Neuronal stem cell (in vitro differentiated cells): ENCODE measurements around the gene ZNF697.

Experiments used
- DNase-seq: peaks from one replicate; pipeline ENCODE4 v3.0.0-alpha.2; 2013; ENCODE audit warnings: low spot score
- H2AFZ ChIP-seq: one replicate; pipeline ENCODE4 v1.6.1; 2013; ENCODE audit warnings: mild to moderate bottlenecking, low read length, inconsistent platforms
- H2AK5ac ChIP-seq: 2 replicates; pipeline ENCODE4 v1.6.1; 2013; ENCODE audit warnings: low read depth, mild to moderate bottlenecking, inconsistent platforms, low read length, moderate library complexity, mixed read lengths
- H2BK120ac ChIP-seq: 2 replicates; pipeline ENCODE4 v1.6.1; 2013; ENCODE audit warnings: low read depth, mild to moderate bottlenecking, inconsistent platforms, low read length, moderate library complexity, mixed read lengths
- H2BK12ac ChIP-seq: one replicate; pipeline ENCODE4 v1.6.1; 2013; ENCODE audit warnings: low read length, inconsistent platforms
- H2BK15ac ChIP-seq: 2 replicates; pipeline ENCODE4 v1.6.1; 2013; ENCODE audit warnings: mild to moderate bottlenecking, low read length, inconsistent platforms, mixed read lengths
- H2BK5ac ChIP-seq: one replicate; pipeline ENCODE4 v1.6.1; 2013; ENCODE audit warnings: inconsistent platforms, mild to moderate bottlenecking, low read length, moderate library complexity
- H3K14ac ChIP-seq: one replicate; pipeline ENCODE4 v1.6.1; 2013; ENCODE audit warnings: low read length, inconsistent platforms
- H3K18ac ChIP-seq: 2 replicates; pipeline ENCODE4 v1.6.1; 2013; ENCODE audit warnings: low read length, inconsistent platforms
- H3K23ac ChIP-seq: 2 replicates; pipeline ENCODE4 v1.6.1; 2013; ENCODE audit warnings: low read depth, mild to moderate bottlenecking, mixed read lengths, low read length, inconsistent platforms; ENCODE audit not compliant: poor library complexity
- H3K27ac ChIP-seq: replicated peaks from 3 replicates; pipeline ENCODE4 v1.5.1; 2013; ENCODE audit warnings: low read length, inconsistent platforms
- H3K27me3 ChIP-seq, 3 experiments: 2 replicates each; pipeline ENCODE4 v1.6.1; 2013; ENCODE audit warnings: low read length in 3 of 3, mild to moderate bottlenecking in 2 of 3, inconsistent platforms in 1 of 3, low read depth in 1 of 3, mixed read lengths in 1 of 3, moderate library complexity in 1 of 3; ENCODE audit not compliant: control insufficient read depth in 3 of 3, insufficient read depth in 3 of 3
- H3K36me3 ChIP-seq, 2 donors: replicated peaks in 1 of 2; 2 replicates each; pipeline ENCODE4 v1.6.1; 2013; ENCODE audit warnings: low read length in 2 of 2; ENCODE audit not compliant: control insufficient read depth in 2 of 2, insufficient read depth in 2 of 2
- H3K4ac ChIP-seq: 2 replicates; pipeline ENCODE4 v1.6.1; 2013; ENCODE audit warnings: inconsistent platforms, mild to moderate bottlenecking, low read length, moderate library complexity
- H3K4me1 ChIP-seq, 2 donors: 1 replicate in 1 of 2; 2 replicates in 1 of 2; pipeline ENCODE4 v1.6.1; 2013; ENCODE audit warnings: low read length in 2 of 2, low read depth in 1 of 2; ENCODE audit not compliant: control insufficient read depth in 2 of 2, insufficient read depth in 1 of 2
- H3K4me2 ChIP-seq: one replicate; pipeline ENCODE4 v1.6.1; 2013; ENCODE audit warnings: mild to moderate bottlenecking, low read length, inconsistent platforms; ENCODE audit not compliant: insufficient read depth, poor library complexity, severe bottlenecking
- H3K4me3 ChIP-seq, 2 donors: 2 replicates each; pipeline ENCODE4 v1.5.1; 2013; ENCODE audit warnings: low read length in 2 of 2, mild to moderate bottlenecking in 2 of 2, inconsistent platforms in 1 of 2, moderate library complexity in 1 of 2
- H3K79me1 ChIP-seq: one replicate; pipeline ENCODE4 v1.6.1; 2013; ENCODE audit warnings: low read depth, mild to moderate bottlenecking, inconsistent platforms, low read length, moderate library complexity
- H3K9ac ChIP-seq: one replicate; pipeline ENCODE4 v1.6.1; 2013; ENCODE audit warnings: mild to moderate bottlenecking, low read depth, low read length, inconsistent platforms; ENCODE audit not compliant: poor library complexity
- H3K9me3 ChIP-seq, 2 donors: replicated peaks in 1 of 2; 2 replicates each; pipeline versions ENCODE3 to v1.6.1; 2013; ENCODE audit warnings: low read length in 2 of 2, mild to moderate bottlenecking in 2 of 2, inconsistent platforms in 1 of 2, low read depth in 1 of 2, mixed read lengths in 1 of 2, moderate library complexity in 1 of 2; ENCODE audit not compliant: control insufficient read depth in 2 of 2, insufficient read depth in 1 of 2
- H4K8ac ChIP-seq: one replicate; pipeline ENCODE4 v1.6.1; 2013; ENCODE audit warnings: low read depth, mild to moderate bottlenecking, inconsistent platforms, low read length, moderate library complexity
- H4K91ac ChIP-seq: one replicate; pipeline ENCODE4 v1.6.1; 2013; ENCODE audit warnings: low read length, low read depth, mild to moderate bottlenecking, inconsistent platforms; ENCODE audit not compliant: poor library complexity
- WGBS, 2 donors: extraction: QIAGEN DNeasy Blood & Tissue Kit; methylation state at CpG; one replicate each; pipeline ENCODE4 v1.1.7; 2013; ENCODE audit warnings: missing lambda C conversion rate in 2 of 2, mixed read lengths in 1 of 2; ENCODE audit not compliant: insufficient read length in 2 of 2, insufficient replicate concordance in 1 of 2; ENCODE audit errors: extremely low coverage in 2 of 2; 5-methylcytosine and 5-hydroxymethylcytosine counted together

ZNF697 gene

GRCh38 chr1:119656410-119656955, 8.4 kb upstream of the ZNF697 start:
- DNase-seq, result no peak
- no peak overlapping the region for H2BK12ac ChIP-seq
- H2BK15ac ChIP-seq, result no peak overlapping the region
- no peak overlapping the region for H3K4ac ChIP-seq
- no peaks in the 10 kb centered on the region for H3K9me3 ChIP-seq
- H3K23ac ChIP-seq, result no peak overlapping the region
- no peak overlapping the region for H3K4me3 ChIP-seq
- H4K8ac ChIP-seq, result no peak overlapping the region
- H3K18ac ChIP-seq, result no peak overlapping the region
- peaks cover 0 to 3% of the 10 kb centered on the region in 2 donors for H3K4me1 ChIP-seq
- no CpG with 5 or more reads among the region's 5 CpGs for whole genome bisulfite sequencing, 2 donors
- no peak overlapping the region for H2AFZ ChIP-seq
- H2BK5ac ChIP-seq, result no peak overlapping the region
- no peaks in the 10 kb centered on the region for H3K36me3 ChIP-seq
- no peak overlapping the region for H4K91ac ChIP-seq
- H2BK120ac ChIP-seq, result no peak overlapping the region
- no peak overlapping the region for H3K27ac ChIP-seq
- H3K14ac ChIP-seq, result no peak overlapping the region
- H2AK5ac ChIP-seq, result no peak overlapping the region
- H3K4me2 ChIP-seq, result no peak overlapping the region
- H3K9ac ChIP-seq, result no peak overlapping the region
- no peaks in the 10 kb centered on the region for H3K79me1 ChIP-seq
- H3K27me3 ChIP-seq, result peaks cover 0 to 49% (median 0%) of the 10 kb centered on the region in 3 experiments

DNA sequence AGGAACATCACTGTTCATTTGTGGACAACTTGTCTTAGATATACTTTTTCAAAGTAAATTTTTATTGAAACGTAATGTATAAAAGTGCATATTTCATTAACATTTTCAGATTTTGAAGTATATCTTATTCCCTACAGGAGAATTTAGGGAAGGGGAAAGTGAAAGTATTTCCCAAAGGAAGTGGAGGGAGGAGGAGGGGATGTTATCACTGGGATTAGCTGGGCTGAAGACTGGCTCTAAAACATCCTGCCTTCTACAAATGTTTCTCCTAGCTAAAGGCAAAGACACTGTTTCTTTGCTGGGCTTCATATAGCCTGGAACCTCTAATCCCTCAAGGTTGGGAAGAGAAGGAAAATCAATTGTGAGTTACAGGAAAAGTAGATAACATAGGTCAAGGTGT, 7.1 kb upstream of the ZNF697 start:
- Histone ChIP-seq H4K8ac (no peak overlapping the region), H3K14ac (no peak overlapping the region), H2BK15ac (no peak overlapping the region), H3K23ac (no peak overlapping the region), H3K9ac (no peak overlapping the region), H3K4me3 (no peak overlapping the region), H3K4me2 (no peak overlapping the region), H4K91ac (no peak overlapping the region), H3K36me3 (no peaks in the 10 kb centered on the region), H2BK12ac (no peak overlapping the region), H2AK5ac (no peak overlapping the region), H3K4me1 (peaks cover 3 to 4% of the 10 kb centered on the region in 2 donors), H2BK120ac (no peak overlapping the region), H2BK5ac (no peak overlapping the region), H3K27ac (no peak overlapping the region), H3K79me1 (no peaks in the 10 kb centered on the region), H3K9me3 (no peaks in the 10 kb centered on the region), H3K4ac (no peak overlapping the region), H2AFZ (no peak overlapping the region), H3K18ac (no peak overlapping the region), H3K27me3 (peaks cover 0 to 53% (median 0%) of the 10 kb centered on the region in 3 experiments)
- no CpG with 5 or more reads among the region's 1 CpG for WGBS, 2 donors
- DNase-seq, result no peak

- Histone ChIP-seq H3K27ac (no peak overlapping the region), H3K23ac (no peak overlapping the region), H3K9me3 (no peaks in the 10 kb centered on the region), H2BK120ac (no peak overlapping the region), H4K91ac (no peak overlapping the region), H3K18ac (no peak overlapping the region), H2AK5ac (no peak overlapping the region), H4K8ac (no peak overlapping the region), H3K79me1 (no peaks in the 10 kb centered on the region), H2AFZ (no peak overlapping the region), H2BK15ac (no peak overlapping the region), H2BK12ac (no peak overlapping the region), H3K4me1 (peaks cover 1 to 3% of the 10 kb centered on the region in 2 donors), H3K36me3 (no peaks in the 10 kb centered on the region), H2BK5ac (no peak overlapping the region), H3K9ac (no peak overlapping the region), H3K4me3 (no peak overlapping the region), H3K27me3 (peaks cover 0 to 54% (median 0%) of the 10 kb centered on the region in 3 experiments), H3K4me2 (no peak overlapping the region), H3K4ac (no peak overlapping the region), H3K14ac (no peak overlapping the region)
- no peak for DNase-seq
- WGBS, 2 donors, result no CpG with 5 or more reads among the region's 3 CpGs
Observed at GRCh38 chr1:119653839-119654170, 5.7 kb upstream of the ZNF697 start.

GRCh38 chr1:119653135-119653838, 5.2 kb upstream of the ZNF697 start:
- Histone ChIP-seq H3K9me3 (no peaks in the 10 kb centered on the region), H3K23ac (no peak overlapping the region), H3K18ac (no peak overlapping the region), H3K79me1 (no peaks in the 10 kb centered on the region), H3K14ac (no peak overlapping the region), H2BK12ac (no peak overlapping the region), H3K4me2 (no peak overlapping the region), H2BK120ac (no peak overlapping the region), H2AK5ac (no peak overlapping the region), H4K91ac (no peak overlapping the region), H2BK5ac (no peak overlapping the region), H2BK15ac (no peak overlapping the region), H3K4me1 (peaks cover 1 to 3% of the 10 kb centered on the region in 2 donors), H3K4me3 (no peak overlapping the region), H3K36me3 (no peaks in the 10 kb centered on the region), H2AFZ (no peak overlapping the region), H3K9ac (no peak overlapping the region), H3K27me3 (peaks cover 0 to 53% (median 0%) of the 10 kb centered on the region in 3 experiments), H3K27ac (no peak overlapping the region), H4K8ac (no peak overlapping the region), H3K4ac (no peak overlapping the region)
- DNase-seq, result no peak
- WGBS, 2 donors, result no CpG with 5 or more reads among the region's 4 CpGs
